Amniotic stem cell (primary cell): ENCODE measurements around the gene SNRPD3.
"Not testable (repeated sequence)": the region's sequence is repeated elsewhere in the genome, so short reads cannot be mapped to it uniquely, and the experiment has no call there.

Source experiments
- DNase-seq: peaks from one replicate; lab custom pipeline; 2025; lab: John Stamatoyannopoulos, UW

The SNRPD3 gene

GRCh38 chr22:24555165-24556039, at the start of gene SNRPD3:
Gene SNRPD3 (plus strand): TSS chr22:24555999. CDS start chr22:24557675, 1,676 bp downstream.
- peak; percentile 98 for DNase-seq

DNA sequence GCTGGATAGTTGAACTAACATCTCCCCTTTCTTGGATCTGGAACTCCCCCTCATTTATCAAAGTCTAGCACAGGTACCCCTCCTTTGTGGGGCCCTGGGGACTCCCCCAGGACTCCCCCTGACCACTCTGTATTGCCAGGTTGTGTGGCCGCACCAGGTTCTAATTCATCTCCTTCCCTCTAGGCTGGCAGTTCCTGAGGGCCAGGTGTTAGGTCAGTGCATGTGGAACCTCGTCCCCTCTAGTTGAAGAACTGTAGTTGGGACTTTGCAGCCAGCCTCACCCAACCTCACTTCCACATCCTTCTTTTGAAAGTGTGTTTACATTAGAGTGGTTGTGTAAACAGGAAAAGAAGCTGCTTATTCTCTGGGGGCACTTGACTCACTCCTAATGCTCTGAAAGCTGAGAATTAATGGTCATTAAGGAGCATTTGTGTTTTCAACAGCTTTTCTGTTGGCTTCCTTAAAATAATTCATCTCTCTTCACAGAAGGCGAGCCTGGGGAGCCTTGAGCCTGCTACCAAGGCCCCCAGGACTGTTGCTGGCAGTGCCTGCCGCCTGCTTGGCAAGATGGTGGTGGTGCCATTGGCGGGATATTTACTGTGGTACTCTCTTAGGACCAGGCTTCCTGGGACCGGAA, 48.9 kb upstream of the SNRPD3 start:
- no peak for DNase-seq

DNA sequence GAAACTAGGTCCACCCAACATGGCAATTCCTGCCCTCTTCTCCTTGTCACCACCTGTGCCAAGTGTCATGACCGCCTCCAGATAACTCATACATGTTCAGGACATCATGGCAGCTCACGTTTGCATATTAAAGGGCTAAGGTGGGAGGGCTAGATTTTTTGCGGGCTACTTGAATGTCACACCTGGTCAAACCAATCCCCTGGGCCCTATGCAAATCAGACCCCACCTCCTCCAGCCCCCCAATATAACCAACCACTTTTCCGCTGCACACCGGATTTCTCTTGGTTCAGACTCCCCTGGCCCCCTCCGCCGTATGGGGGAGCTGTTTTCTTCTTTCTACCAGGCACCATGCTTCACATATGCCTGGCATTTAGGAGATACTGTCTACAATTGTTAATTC, 48.1 kb upstream of the SNRPD3 start:
- no peak for DNase-seq

DNA sequence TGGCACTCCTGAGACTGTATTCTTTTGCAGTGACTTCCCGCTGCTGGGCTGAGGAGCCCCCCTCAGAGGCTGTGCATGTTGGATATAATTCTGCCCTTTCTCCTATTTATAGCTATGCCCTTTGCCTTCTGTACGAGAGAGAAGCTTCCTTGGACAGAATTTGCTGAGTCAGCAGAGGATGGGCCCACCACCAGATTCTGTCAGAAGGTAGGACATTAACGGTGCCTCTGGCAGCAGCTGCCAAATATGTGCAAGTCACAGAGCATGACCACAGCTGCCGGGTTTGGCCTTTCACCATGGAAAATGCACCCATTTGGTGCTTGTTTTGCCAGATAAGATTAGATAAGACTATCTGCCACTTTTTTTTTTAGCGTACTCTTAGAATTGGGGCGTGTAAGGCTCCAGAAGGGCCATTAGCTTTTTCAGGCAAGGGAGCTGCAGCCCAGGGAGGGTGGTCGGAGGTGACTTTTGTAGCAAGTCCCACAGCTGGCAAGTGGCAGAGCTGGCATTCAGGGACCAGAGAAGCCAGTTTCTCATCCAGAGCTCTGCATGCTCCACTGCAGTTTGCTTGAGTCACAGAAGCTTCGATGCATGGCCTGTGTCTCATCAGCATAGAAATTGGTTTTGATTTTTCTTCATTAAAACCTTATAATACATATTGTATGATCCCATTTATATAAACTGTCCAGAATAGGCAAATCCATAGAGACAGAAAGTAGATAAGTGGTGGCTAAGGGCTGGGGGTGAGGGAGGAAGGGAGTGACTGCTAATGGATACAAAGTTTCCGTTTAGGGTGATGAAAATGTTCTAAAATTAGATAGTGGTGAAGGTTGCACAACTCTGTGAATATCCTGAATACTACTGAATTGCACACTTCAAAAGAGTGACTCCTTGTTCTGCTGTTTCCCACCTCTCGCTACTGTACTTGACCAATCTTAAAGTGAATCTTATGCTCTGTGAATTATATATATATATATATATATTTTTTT, 44.9 kb upstream of the SNRPD3 start:
- no peak for DNase-seq

DNA sequence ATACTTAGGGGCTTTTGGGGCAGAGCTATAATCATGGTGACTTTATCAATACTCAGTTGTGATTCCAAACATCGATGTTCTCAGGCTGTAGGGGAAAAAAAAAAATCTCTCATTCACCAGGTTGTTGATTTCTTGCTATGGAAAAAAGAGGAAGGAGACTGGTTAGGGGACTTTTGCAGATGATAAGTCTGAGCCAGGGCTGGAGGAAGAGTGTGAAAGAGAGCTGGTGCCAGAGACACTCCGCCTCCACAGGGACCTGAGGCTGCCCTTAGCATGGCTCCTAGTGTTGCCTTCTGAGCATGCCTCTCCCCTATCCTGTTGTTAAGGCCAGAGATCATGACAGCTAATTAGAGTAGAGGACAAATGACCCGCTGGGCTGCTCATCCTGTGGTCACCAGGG, 43.8 kb upstream of the SNRPD3 start:
- DNase-seq: no peak

DNA sequence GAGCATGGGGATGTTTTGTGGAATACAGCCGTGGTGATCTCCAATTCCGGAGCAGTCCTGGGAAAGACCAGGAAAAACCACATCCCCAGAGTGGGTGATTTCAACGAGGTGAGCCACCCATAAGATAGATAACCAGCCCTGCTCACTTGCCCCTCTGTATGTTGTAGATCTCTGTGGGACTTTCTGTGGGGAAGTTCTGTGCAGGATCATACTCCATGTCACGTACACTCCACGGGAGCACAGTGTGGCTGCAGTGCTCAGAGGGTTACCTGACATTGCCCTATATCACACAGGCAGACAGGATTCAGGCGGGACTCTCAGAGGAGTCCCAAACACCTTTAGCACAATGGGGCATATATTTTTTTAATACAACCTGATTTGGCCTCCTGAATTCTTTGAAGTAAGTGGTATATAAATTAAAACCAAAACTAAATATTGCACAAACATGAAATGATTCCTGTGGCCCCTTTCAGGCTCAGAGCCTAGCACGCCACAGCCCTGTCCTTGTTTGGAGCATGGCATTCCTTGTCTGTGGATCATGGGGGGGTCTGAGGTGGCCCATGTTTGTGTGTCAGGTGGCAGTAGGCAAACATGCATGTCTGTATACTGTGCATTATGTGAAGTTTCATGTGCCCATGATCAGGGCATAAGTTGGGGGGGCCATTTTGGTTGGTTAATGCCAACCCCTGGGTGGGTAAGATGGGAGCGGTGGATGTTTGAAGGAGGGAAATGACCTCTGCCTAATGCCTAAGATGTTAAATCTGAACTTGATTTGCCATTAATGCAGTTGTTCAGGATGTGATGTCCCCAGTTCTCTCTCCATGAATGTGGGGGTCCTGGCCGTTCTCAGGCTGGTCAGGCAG, 42.2 kb upstream of the SNRPD3 start:
- no peak for DNase-seq

- DNase-seq: no peak
These were observed 41.4 kb upstream of the SNRPD3 start for GRCh38 chr22:24514241-24515026.

DNA sequence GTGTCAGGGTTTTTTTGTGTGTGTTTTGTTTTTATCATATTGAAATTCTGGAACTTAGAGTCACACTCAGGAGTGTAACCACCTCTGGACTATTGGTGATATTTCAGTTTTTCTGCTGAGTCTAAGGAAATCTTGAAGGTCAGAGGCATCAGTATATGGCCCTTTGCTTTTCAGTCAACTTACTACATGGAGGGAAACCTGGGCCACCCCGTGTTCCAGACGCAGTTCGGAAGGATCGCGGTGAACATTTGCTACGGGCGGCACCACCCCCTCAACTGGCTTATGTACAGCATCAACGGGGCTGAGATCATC, 40.8 kb upstream of the SNRPD3 start:
- no peak for DNase-seq

- peak; percentile 89 for DNase-seq
These were observed 39.5 kb upstream of the SNRPD3 start for GRCh38 chr22:24516301-24516737.

DNA sequence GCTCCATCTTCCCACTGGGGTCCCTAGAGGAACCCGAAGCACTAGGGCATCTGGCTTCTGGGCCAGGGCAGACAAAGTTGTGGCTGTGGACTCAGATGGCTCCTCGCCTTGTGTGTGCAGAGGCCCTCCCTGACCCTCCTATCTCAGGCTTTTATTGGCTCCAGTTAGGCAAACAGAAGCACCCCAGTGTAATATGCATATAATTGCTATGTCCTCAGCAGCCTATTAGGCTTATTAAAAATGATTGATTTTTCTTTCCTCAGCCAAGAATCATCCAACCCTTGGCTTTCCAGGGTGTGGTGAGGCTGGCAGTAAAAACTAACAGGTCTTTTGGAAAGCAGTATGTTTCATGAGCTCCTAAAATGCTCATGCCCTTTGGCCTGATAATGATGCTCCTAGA, 38.4 kb upstream of the SNRPD3 start:
- no peak for DNase-seq

- DNase-seq: no peak
These were observed 37.6 kb upstream of the SNRPD3 start for GRCh38 chr22:24518228-24518627.

DNA sequence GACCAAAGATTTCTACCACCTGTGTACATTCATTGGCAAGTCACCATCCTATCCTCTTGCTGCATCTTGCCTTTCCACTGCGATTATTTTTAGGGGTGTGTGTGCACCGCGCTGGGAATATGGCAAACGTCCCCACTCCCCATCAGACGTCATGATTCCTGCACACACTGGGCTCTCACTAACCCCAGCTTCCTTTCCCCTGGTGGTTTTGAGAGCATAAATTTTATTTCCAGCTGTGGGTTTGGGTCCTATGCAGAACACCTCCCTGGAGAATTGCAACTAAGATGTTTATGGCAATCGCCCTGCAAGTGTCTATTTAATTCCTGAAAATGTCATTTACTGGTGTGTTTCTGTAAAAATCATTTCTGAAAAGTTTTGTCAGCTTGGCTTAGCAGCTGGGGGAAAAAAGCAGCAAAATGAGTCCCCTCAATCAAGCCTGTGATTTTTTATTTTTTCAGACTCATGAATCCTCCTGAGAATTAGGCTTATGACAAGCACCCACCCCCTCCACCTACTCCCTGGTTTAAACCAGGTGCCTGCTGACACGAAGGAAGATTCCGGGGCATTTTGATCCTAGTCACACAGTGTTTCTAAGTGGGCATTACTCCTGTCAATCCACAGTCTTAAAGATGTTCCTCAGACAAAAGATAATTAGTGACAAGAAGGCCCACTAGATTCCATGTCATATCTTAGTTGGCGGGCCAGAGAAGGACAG, 36.9 kb upstream of the SNRPD3 start:
- DNase-seq: no peak

DNA sequence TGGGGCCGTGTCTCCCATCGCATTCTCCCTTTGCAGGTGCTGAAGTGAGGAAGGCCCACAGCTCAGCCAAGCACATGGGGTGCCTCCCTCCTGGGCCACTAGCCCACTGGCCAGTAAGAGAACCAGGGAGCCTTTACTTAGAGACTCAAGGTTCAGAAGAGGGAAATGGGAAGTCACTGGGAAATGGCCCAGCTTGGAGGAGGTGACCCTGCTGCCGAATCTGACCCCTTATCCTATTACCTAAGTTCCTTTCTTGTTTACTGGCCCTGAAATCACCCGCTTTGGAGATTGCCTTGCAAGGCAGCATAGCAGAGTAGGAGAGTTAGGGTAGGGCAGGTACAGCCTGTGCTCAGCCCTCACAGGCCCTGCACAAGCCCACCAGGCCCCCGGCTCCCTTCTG, 36.3 kb upstream of the SNRPD3 start:
- DNase-seq: no peak

GRCh38 chr22:24521791-24522245, 34.0 kb upstream of the SNRPD3 start:
- DNase-seq: no peak

GRCh38 chr22:24523873-24524272, 31.9 kb upstream of the SNRPD3 start:
- DNase-seq: no peak

GRCh38 chr22:24525416-24526037, 30.3 kb upstream of the SNRPD3 start:
- DNase-seq: no peak

DNA sequence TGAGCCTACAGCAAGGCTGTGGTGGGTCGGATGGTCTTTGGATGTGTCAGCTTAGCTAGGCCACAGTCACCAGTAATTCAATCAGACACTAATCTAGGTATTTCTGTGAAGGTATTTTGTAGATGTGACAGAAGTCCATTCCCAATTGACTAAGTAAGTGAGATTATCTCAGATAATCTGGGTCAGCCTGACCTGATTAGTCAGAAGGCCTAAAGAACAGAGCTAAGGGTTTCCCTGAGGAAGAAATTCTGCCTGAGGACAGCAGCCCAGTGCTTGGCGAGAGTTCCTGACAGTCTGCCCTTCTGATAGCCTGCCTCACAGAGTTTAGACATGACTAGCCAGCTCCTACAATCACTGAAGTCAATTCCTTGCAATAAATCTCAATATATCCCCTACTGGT, 29.6 kb upstream of the SNRPD3 start:
- no peak for DNase-seq

DNA sequence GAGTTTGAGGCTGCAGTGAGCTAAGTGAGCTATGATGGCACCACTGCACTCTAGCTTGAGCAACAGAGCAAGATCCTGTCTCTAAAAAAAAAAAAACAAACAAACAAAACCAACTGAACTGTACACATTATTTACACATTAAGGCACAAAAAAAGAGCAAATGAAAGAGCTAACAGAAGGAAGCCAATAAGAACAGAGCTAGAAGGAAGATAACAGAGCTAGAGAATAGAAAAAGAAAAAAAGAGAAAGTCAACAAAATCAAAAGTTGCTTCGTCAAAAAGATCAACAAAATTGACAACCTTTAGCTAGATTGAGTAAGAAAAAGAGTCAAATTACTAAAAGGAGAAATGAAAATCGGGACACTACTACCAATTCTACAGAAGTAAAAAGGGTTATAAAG, 25.9 kb upstream of the SNRPD3 start:
- no peak for DNase-seq

- DNase-seq: not testable (repeated sequence)
These were observed 24.8 kb upstream of the SNRPD3 start for GRCh38 chr22:24530968-24531367.
